GM19395 (cell line): Measurements from ENCODE around the gene ELAVL1.

Experiments used
- ATAC-seq: cut with Tn5 transposase; IDR thresholded peaks from one replicate; pipeline ENCODE4 v1.9.1; 2021; ENCODE audit warnings: mild to moderate bottlenecking, moderate library complexity; ENCODE audit not compliant: unreplicated experiment

ELAVL1 gene

GRCh38 chr19:8022275-8022674 lies 16.8 kb upstream of the ELAVL1 start:
- no peak for ATAC-seq

- ATAC-seq: no peak
Observed at GRCh38 chr19:8021374-8021773, 15.9 kb upstream of the ELAVL1 start.

GRCh38 chr19:8020681-8021080 lies 15.2 kb upstream of the ELAVL1 start:
- ATAC-seq: no peak

- no peak for ATAC-seq
Observed at GRCh38 chr19:8017808-8018207, 12.4 kb upstream of the ELAVL1 start.

- no peak for ATAC-seq
Observed at GRCh38 chr19:8004723-8005513, 523 bp downstream of the ELAVL1 start.

GRCh38 chr19:8004001-8004400 lies 1.4 kb downstream of the ELAVL1 start:
- ATAC-seq: no peak

- ATAC-seq: no peak
Observed at GRCh38 chr19:8001995-8002849, 3.2 kb downstream of the ELAVL1 start.

- ATAC-seq: no peak
Observed at GRCh38 chr19:8001651-8001994, 3.8 kb downstream of the ELAVL1 start.

- no peak for ATAC-seq
Observed at GRCh38 chr19:8000298-8001038, 5.0 kb downstream of the ELAVL1 start.

- no peak for ATAC-seq
Observed at GRCh38 chr19:7999376-7999775, 6.1 kb downstream of the ELAVL1 start.

- ATAC-seq: no peak
Observed at GRCh38 chr19:7997809-7998480, 7.5 kb downstream of the ELAVL1 start.

- ATAC-seq: no peak
Observed at GRCh38 chr19:7996883-7997282, 8.6 kb downstream of the ELAVL1 start.

- ATAC-seq: no peak
Observed at GRCh38 chr19:7995810-7996158, 9.7 kb downstream of the ELAVL1 start.

- no peak for ATAC-seq
Observed at GRCh38 chr19:7994928-7995809, 10.3 kb downstream of the ELAVL1 start.

- no peak for ATAC-seq
Observed at GRCh38 chr19:7994114-7994513, 11.3 kb downstream of the ELAVL1 start.

- ATAC-seq: no peak
Observed at GRCh38 chr19:7993560-7993959, 11.9 kb downstream of the ELAVL1 start.

GRCh38 chr19:7992575-7992974 lies 12.9 kb downstream of the ELAVL1 start:
- ATAC-seq: no peak

- ATAC-seq: no peak
Observed at GRCh38 chr19:7989071-7989575, 16.3 kb downstream of the ELAVL1 start.

- ATAC-seq: no peak
Observed at GRCh38 chr19:7988307-7988706, 17.1 kb downstream of the ELAVL1 start.
